GM12892 (cell line): Measurements from ENCODE around the gene INPP4B.

ENCODE experiments used
- POLR2A ChIP-seq: IDR thresholded peaks from 2 replicates; pipeline ENCODE4 v1.6.1; 2011; ENCODE audit warnings: low read depth, low read length, control low read depth
- POLR2AphosphoS5 ChIP-seq: IDR thresholded peaks from 2 replicates; pipeline ENCODE4 v1.6.1; 2011; ENCODE audit warnings: low read depth, low read length, control low read depth
- TAF1 ChIP-seq: IDR thresholded peaks from 2 replicates; pipeline ENCODE4 v1.6.1; 2011; ENCODE audit warnings: low read depth, mild to moderate bottlenecking, control low read depth, low read length, borderline replicate concordance

DNA sequence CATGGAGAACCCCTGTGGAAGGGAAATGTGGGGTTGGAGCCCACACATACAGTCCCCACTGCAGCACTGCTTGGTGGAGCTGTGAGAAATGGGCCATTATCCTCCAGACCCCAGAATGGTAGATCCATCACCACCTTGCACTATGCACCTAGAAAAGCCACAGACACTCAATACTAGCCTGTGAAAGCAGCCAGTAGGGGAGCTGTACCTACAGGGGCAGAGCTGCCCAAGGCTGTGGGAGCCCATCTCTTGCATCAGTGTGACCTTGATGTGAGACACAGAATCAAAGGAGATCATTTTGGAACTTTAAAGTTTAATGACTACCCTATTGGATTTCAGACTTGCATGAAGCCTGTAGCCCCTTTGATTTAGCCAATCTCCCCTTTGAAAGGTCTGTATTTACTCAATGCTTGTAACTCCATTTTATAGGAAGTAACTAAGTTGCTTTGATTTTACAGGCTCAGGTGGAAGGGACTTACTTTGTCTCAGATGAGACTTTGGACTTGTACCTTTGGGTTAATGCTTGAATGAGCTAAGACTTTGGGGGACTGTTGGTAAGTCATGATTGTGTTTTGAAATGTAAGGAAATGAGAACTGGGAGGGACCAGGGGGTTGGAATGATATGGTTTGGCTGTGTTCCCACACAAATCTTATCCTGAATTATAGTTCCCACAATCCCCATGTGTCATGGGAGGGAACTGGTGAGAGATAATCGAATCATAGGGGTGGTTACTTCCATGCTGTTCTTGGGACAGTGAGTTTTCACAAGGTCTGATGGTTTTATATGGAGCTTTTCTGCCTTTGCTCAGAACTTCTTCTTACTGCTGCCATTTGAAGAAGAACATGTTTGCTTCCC, 352.6 kb downstream of the INPP4B start:
- TF ChIP-seq POLR2A (no peak), POLR2AphosphoS5 (no peak), TAF1 (no peak)
